GM18511 (cell line): Measurements from ENCODE around the gene EPPIN.
"Not testable (repeated sequence)": the region's sequence is repeated elsewhere in the genome, so short reads cannot be mapped to it uniquely, and the experiment has no call there.

Experiments
- ATAC-seq: cut with Tn5 transposase; IDR thresholded peaks from one replicate; pipeline ENCODE4 v1.9.1; 2021; ENCODE audit warnings: mild to moderate bottlenecking, moderate library complexity; ENCODE audit not compliant: unreplicated experiment

Gene EPPIN

DNA sequence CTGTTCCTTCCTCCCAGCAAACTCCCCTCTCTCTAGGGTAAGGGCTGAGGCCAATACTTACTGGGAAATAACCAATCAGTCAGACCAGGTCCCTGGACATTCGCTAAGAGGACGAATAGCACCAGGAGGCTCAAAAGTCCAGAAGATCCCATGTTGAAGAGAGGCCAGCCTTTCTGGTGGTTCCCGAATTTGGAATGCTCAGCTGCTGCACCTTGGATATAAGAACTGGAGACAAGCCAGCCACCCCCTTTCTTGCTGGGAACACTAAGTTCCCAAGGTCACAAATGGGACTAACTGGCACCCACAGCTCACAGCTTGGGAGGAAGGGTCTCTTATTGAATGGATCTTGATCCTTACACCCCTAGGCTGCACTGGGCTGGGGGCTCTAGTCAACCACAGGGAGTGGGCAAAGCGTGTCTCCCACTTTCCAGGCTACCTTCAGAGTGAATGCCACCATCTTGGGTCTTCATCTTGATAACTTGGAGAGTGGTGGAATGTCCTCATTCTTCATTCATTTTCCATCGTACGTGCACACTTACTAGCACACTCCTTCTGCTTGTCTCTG is at the start of gene EPPIN:
EPPIN (minus strand) TSS at position 196 of the 565 bp plus-strand sequence; CDS start at position 152, 44 bp downstream.
- no peak for ATAC-seq

- ATAC-seq, result no peak
Measured at GRCh38 chr20:45595235-45595634, 48.0 kb upstream of the EPPIN start.

GRCh38 chr20:45593498-45593897 is 46.3 kb upstream of the EPPIN start:
- no peak for ATAC-seq

- ATAC-seq, result no peak
Measured at GRCh38 chr20:45592574-45593189, 45.5 kb upstream of the EPPIN start.

DNA sequence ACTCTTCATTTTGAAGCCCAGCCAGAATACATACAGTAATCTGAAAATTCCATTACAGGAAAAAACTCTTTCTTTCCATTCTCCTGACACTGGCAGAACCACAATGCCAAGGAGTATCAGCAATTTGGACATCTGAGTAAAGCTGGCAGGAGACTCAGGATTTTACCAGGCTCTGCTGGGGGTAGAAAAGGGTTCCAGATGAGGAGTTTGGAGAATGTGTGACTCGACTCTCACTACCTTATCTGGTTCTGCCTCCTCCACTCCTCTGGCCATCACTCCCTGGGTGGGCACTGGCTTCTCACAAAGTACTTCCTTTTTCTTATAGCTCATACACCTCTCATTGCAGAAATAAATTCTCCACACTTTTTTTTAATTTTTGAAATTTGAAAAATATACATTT is 42.5 kb upstream of the EPPIN start:
- no peak for ATAC-seq

DNA sequence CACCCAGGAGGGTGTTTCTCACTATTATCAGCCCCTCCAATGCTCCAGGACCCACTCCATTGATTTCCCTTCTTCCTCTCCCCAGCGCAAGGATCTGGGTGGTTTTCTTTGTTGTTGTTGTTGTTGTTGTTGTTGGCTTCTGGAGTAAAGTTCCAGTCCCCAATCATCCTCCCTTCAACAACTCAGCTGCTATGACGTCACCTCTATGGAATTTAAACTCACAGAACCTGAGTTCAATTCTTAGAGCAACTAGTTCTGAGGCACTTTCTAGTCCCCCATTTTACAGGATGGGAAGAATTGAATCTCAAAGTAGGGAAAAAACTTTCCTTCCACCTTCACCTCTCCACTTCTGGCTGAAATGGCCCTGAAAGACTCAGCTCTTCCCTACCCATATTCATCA is 41.6 kb upstream of the EPPIN start:
- no peak for ATAC-seq

DNA sequence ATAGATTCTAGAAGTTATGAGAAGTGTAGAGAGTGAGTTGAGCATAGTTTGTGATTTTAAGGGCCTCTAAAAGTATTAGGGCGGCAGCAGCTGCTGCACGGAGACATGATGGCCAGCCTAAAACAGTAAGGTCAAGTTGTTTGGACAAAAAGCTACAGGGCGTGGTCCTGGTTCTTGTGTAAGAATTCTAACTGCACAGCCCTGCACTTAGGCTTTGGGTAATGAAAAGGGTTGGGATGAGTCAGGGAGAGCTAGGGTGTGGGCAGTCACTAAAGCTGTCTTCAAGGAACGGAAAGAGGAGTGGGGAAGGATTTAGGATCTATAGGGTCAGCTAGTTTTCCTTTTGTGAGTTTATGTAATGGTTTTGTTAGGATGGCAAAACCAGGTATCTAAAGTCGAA is 38.8 kb upstream of the EPPIN start:
- not testable (repeated sequence) for ATAC-seq

DNA sequence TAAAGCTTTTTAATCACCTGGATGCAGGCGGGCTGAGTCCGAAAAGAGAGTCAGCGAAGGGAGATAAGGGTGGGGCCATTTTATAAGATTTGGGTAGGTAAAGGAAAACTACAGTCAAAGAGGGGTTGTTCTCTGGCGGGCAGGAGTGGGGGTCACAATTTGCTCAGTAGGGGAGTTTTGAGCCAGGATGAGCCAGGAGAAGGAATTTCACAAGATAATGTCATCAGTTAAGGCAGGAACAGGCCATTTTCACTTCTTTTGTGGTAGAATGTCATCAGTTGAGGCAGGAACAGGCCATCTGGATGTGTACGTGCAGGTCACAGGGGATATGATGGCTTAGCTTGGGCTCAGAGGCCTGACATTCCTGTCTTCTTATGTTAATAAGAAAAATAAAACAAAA is 37.1 kb upstream of the EPPIN start:
- ATAC-seq, result not testable (repeated sequence)

- ATAC-seq, result no peak
Measured at GRCh38 chr20:45583502-45583901, 36.3 kb upstream of the EPPIN start.

GRCh38 chr20:45581702-45582101 is 34.5 kb upstream of the EPPIN start:
- ATAC-seq, result no peak

DNA sequence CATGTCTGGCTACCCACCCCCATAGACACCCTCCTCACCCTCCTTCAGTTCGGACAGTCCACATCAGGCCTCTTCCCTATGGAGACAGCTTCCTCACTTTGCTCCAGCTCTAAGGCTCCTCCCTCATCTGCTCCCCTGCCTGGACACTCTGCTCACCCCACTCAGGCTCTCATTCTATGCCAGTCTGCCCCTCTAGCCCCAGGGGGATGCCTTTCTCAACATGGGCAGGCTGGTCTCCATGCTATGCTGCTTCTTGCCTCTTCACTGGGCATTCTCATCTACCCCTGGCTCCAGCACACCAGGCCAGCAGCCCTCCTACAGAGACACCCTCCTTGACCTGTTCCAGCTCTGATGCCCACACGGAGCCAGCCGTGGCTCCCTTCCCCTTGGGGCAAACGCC is 32.0 kb upstream of the EPPIN start, which contains the start of gene WFDC8:
WFDC8 (minus strand) TSS at position 101 of the 400 bp plus-strand sequence; CDS start at position 64, 37 bp downstream.
- ATAC-seq, result no peak

DNA sequence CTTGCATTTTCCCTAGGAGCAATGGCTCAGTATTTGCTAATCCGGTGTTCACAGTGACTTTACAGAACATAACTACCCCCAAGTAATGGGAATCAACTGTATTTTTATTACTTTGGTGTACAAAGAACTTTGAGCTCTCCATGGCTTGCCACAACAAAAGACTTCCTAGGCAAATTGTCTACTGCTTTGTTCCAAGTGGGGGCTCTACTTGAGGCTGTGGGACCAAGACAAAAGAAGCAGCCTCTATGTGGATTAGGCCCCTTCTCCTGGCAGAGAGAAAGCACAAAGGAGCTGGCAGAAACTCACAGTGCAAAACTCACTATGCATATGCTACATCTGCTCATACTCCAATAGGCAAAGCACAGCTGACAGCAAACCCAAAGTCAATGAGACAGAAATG is 31.0 kb upstream of the EPPIN start:
- ATAC-seq, result no peak

DNA sequence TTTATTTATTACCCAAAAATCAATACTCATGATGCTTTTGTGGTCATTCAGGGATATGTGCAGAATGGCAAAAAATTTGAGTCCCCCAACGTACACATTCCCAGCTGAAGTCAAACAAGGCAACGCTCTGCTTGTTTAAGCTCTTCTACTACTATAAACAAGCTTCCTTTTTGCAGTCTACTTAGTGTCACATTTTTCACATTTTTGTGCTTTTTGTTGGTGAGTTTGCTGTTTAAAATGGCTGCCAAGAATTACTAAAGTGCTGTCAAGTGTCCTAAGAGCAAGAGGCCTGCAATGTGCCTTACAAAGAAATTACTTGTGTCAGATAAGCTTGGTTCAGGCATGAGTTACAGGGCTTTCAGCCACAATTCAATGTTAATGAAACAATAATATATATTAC is 29.8 kb upstream of the EPPIN start:
- no peak for ATAC-seq

DNA sequence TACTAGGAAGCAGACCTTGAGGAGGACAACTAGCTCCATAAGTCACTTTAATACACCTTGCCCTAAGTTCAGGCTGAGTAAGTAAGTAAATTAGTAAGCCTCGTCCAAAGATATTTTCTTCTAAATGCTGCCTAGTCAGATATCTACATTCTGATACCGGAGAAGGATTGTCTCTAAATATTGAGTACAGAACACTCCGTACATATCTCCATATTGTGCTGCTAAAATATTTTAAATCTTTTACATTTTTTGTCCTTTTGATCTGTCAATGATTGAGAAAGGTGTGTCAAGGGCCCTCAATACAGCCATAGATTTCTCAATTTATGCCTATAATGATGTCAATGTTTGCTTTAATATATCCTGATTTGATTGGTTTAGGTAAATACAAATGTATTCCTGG is 28.7 kb upstream of the EPPIN start:
- no peak for ATAC-seq

DNA sequence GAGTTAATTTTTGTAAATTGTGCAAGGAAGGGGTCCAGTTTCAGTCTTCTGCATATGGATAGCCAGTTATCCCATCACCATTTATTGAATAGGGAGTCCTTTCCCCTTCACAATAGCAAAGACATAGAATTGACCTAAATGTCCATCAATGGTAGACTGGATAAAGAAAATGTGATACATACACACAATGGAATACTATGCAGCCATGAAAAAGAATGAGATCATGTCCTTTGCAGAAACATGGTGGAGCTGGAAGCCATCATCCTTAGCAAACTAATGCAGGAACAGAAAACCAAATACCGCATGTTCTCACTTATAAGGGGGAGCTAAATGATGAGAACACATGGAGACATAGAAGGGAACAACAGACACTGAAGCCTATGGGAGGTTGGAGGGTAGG is 22.4 kb upstream of the EPPIN start:
- not testable (repeated sequence) for ATAC-seq

DNA sequence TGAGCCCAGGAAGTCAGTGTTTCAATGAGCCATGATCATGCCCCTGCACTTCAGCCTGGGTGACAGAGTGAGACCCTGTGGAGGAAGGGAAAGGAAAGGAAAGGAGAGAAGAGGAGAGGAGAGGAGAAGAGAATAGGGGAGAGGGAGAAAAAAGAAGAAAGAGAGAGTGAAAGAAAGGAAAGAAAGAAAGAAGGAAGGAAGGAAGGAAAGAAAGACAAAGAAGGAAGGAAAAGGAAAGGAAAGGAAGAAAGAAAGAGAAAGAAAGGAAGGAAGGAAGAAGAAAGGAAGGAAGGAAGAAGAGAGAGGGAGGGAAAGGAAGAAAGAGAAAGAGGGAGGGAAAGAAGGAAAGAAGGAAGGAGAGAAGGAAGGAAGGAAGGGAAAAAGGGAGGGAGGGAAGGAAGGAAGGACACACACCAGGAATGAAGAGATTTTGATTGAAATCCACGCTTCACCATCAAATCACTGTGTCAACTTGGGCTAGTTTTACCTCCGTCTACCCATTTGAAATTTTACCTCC is 17.6 kb upstream of the EPPIN start:
- no peak for ATAC-seq

- no peak for ATAC-seq
Measured at GRCh38 chr20:45555198-45555597, 8.0 kb upstream of the EPPIN start.

DNA sequence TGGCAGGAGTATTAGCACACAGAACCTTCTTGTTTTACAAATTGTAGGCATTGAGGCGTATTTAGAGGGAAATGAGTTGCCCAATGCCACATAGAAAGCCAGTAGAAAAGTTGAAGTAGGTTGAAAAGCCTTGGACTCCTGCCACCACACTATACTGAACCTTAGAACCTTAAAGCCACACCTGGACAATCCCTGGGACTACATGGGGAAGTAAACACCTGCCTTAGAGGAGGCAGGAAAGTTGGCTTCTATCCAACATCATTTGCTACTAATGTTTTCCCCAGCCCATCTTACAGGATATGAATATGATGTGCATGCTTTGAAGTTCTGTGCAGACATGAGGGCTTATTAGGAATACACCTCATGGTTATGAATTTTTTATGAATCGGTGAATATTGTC is 5.3 kb upstream of the EPPIN start:
- no peak for ATAC-seq

DNA sequence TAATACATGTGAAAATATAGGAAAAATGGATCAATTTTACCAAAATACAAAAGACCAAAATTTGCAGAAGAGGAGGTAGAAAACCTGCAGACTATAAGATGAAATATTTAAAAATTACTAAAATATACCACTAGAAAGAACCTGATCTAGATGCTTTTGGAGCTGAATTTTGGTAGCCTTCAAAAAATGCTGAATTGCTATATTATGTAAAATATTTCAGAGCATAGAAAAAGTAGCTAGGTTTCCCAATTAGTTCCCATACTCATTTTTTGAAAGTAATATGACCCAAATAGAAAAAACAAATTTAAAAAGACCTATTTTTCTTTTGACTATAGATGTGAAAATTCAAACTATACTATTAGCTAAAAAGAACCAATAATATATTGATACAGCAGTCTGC is 3.6 kb upstream of the EPPIN start:
- ATAC-seq, result no peak

DNA sequence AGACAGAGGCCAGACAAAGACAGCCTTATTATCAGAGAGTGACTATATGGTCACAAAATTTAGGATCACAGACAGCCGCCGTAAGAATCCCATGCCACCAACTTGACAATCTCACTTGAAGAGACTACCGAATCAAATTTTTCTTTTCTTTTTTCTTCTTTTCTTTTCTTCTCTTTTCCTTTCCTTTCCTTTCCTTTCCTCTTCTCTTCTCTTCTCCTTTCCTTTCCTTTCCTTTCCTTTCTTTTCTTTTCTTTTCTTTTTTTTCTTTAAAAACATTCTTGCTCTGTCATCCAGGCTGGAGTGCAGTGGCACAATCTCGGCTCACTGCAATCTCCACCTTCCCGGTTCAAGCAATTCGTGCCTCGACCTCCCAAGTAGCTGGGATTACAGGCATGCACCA is 1.2 kb upstream of the EPPIN start:
- ATAC-seq, result no peak

- no peak for ATAC-seq
Measured at GRCh38 chr20:45545754-45546453, 1.3 kb downstream of the EPPIN start.

- ATAC-seq, result no peak
Measured at GRCh38 chr20:45545351-45545750, 1.9 kb downstream of the EPPIN start.
